K562 (cell line): ENCODE measurements around the gene CTDSPL. TPM values are rescaled to one million over a fixed set of nuclear protein-coding genes. Genes with fewer than 3 reads are reported as not detected.
A peak's percentile ranks its signal among the peaks of the same experiment; 100 is the strongest.

Experiments used
- BCOR ChIP-seq: fragments of 450-650 bp; IDR thresholded peaks from 2 replicates; pipeline ENCODE4 v1.6.1; 2016
- CBX1 ChIP-seq: sonication (generic); IDR thresholded peaks from 2 replicates; pipeline ENCODE4 v1.6.1; 2016; ENCODE audit warnings: antibody characterized with exemption, low read depth, mild to moderate bottlenecking
- HIVEP1 ChIP-seq: fragments of 250-450 bp; sonication (Bioruptor Pico); IDR thresholded peaks from 2 replicates; pipeline ENCODE4 v1.4.0; 2020; ENCODE audit warnings: mild to moderate bottlenecking
- JUND ChIP-seq, 2 experiments: IDR thresholded peaks; 2 replicates in 1 of 2; 3 replicates in 1 of 2; pipeline ENCODE4 v1.6.1; 2011; ENCODE audit warnings: borderline replicate concordance in 2 of 2, low read depth in 2 of 2, low read length in 2 of 2, improper control_type of control experiment in 1 of 2, missing biosample characterization in 1 of 2, missing genetic modification characterization in 1 of 2, missing genetic modification reagents in 1 of 2
- KDM2B ChIP-seq: fragments of 250-450 bp; sonication (Bioruptor Pico); IDR thresholded peaks from 2 replicates; pipeline ENCODE4 v1.8.0; 2021; ENCODE audit warnings: mild to moderate bottlenecking, moderate library complexity
- NFIC ChIP-seq: fragments of 450-650 bp; IDR thresholded peaks from 2 replicates; pipeline ENCODE4 v1.6.1; 2017; ENCODE audit warnings: mild to moderate bottlenecking, inconsistent platforms
- NR2C1 ChIP-seq, 2 experiments: fragments of 450-650 bp; IDR thresholded peaks; 2 replicates each; pipeline ENCODE4 v1.6.1; 2017; ENCODE audit warnings: mild to moderate bottlenecking in 2 of 2, antibody characterized with exemption in 1 of 2, inconsistent platforms in 1 of 2, missing compliant biosample characterization in 1 of 2, missing genetic modification characterization in 1 of 2
- NR2C2 ChIP-seq, 2 experiments: fragments of 200-800 bp in 1 of 2; sonication (Bioruptor generic) in 1 of 2; sonication (generic) in 1 of 2; formaldehyde crosslinking in 1 of 2; IDR thresholded peaks; 2 replicates each; pipeline versions ENCODE4 v1.6.1 to v1.8.0; 2016 to 2022; ENCODE audit warnings: mild to moderate bottlenecking in 1 of 2, missing compliant biosample characterization in 1 of 2, missing genetic modification characterization in 1 of 2, missing genetic modification reagents in 1 of 2
- PRMT5 ChIP-seq: sonication (generic); formaldehyde crosslinking; IDR thresholded peaks from 2 replicates; pipeline ENCODE4 v1.5.0; 2020; ENCODE audit warnings: missing genetic modification reagents
- SAFB ChIP-seq: fragments of 200-400 bp; formaldehyde crosslinking; IDR thresholded peaks from 2 replicates; pipeline ENCODE4 v1.6.1; 2017; ENCODE audit warnings: low read depth, low read length, borderline replicate concordance
- SMC3 ChIP-seq: conservative IDR thresholded peaks from 2 replicates; pipeline ENCODE4 v1.6.1; 2011; ENCODE audit warnings: low read depth, low read length, improper control_type of control experiment; ENCODE audit not compliant: insufficient read depth
- SRSF1 ChIP-seq: fragments of 200-400 bp; formaldehyde crosslinking; IDR thresholded peaks from 2 replicates; pipeline ENCODE4 v1.6.1; 2017; ENCODE audit warnings: mild to moderate bottlenecking, low read depth, low read length, moderate library complexity
- SUPT5H ChIP-seq: fragments of 450-650 bp; IDR thresholded peaks from 2 replicates; pipeline ENCODE4 v1.6.1; 2016
- TBL1XR1 ChIP-seq, 2 experiments: IDR thresholded peaks; 2 replicates each; pipeline ENCODE4 v1.6.1; 2012; ENCODE audit warnings: improper control_type of control experiment in 2 of 2, low read length in 2 of 2, mild to moderate bottlenecking in 1 of 2
- U2AF1 ChIP-seq: fragments of 200-400 bp; formaldehyde crosslinking; optimal IDR thresholded peaks from 2 replicates; pipeline ENCODE3; 2017; ENCODE audit warnings: mild to moderate bottlenecking, low read depth, low read length, moderate library complexity
- WHSC1 ChIP-seq: IDR thresholded peaks from one replicate; pipeline ENCODE4 v1.6.1; 2012; ENCODE audit warnings: low read length, control low read depth, inconsistent platforms
- YY1 ChIP-seq, 3 experiments: IDR thresholded peaks; 2 replicates each; pipeline ENCODE4 v1.6.1; 2011; ENCODE audit warnings: low read length in 2 of 3, mild to moderate bottlenecking in 2 of 3, moderate library complexity in 2 of 3, borderline replicate concordance in 1 of 3, control low read depth in 1 of 3, low read depth in 1 of 3; ENCODE audit not compliant: insufficient read depth in 3 of 3, insufficient replicate concordance in 2 of 3, control insufficient read depth in 1 of 3, insufficient read length in 1 of 3; ENCODE audit errors: extremely low read depth in 1 of 3
- ZBTB8A ChIP-seq: fragments of 450-650 bp; IDR thresholded peaks from 2 replicates; pipeline ENCODE4 v1.6.1; 2018; ENCODE audit warnings: mild to moderate bottlenecking, moderate library complexity; ENCODE audit not compliant: partially characterized antibody
- ZNF143 ChIP-seq: sonication (generic); formaldehyde crosslinking; IDR thresholded peaks from 2 replicates; pipeline ENCODE4 v1.9.0; 2022; ENCODE audit warnings: mild to moderate bottlenecking, missing genetic modification reagents
- ZNF507 ChIP-seq: conservative IDR thresholded peaks from 2 replicates; pipeline ENCODE4 v1.6.1; 2017; ENCODE audit warnings: missing genetic modification characterization, missing compliant biosample characterization
- polyA plus RNA-seq, 8 experiments: library from polyadenylated mRNA; depleted of rRNA in 4 of 8; stranded (reverse) in 5 of 8; unstranded in 3 of 8; fragments of >200 nt; fragmentation: Nextera tagmentation in 2 of 8; fragmentation: Illumina TruSeq in 1 of 8; extraction: Ambion mirVana in 2 of 8; extraction: Trizol in 1 of 8; gene quantifications; 2 replicates each; pipeline versions ENCODE4 v1.2.1 to v1.2.3, GENCODE V29; 2011 to 2014; ENCODE audit warnings: inconsistent platforms in 1 of 8, missing spikeins in 1 of 8
- total RNA-seq, 7 experiments: library from RNA; depleted of rRNA in 6 of 7; stranded (reverse); fragments of >200 nt in 6 of 7; fragmentation: Illumina TruSeq in 2 of 7; extraction: Trizol in 2 of 7; gene quantifications; 2 replicates each; pipeline versions ENCODE4 v1.2.1 to v1.2.3, GENCODE V29; 2011 to 2021; ENCODE audit warnings: low replicate concordance in 1 of 7
- TF ChIP-seq, protein P1 (sequence below): sonication (generic); formaldehyde crosslinking; IDR thresholded peaks from 2 replicates; pipeline ENCODE4 v1.8.0; 2023; ENCODE audit warnings: missing genetic modification reagents, mild to moderate bottlenecking, borderline replicate concordance

The CTDSPL gene
- total and polyA plus RNA-seq, 9 of the 15 experiments (the other 6 are each of a cell fraction or from before 2014, with no cell fraction given): 5.1 to 19.3 (median 11.3) TPM

DNA sequence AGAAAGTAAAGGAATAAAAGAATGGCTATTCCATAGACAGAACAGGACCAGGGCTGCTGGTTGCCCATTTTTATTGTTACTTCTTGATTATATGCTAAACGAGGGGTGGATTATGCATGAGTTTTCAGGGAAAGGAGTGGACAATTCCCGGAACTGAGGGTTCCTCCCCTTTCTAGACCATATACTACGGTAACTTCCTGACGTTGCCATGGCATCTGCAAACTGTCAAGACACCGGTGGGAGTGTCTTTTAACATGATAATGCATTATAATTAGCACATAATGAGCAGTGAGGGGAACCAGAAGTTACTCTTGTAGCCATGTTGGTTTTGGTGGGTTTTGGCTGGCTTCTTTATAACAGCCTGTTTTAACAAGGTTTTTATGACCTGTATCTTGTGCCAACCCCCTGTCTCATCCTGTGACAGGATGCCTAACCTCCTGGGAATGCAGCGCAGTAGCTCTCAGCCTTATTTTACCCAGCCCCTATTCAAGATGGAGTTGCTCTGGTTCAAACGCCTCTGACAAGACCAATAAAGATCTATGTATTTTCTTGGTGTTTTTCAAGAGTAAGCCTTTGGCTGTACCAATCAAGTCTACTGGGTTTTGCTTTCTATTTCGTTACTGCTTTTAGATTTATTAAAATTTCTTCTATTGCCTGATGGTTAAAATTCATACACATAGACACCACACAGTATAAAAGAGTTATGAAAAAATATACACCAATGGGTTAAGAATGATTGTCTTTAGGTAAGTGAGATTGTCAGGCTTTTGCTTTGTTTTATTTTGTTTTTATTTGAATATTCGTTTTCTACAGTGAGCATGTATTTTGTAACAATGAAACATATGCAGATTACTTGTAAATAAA is 37.4 kb upstream of the CTDSPL start (continued):
- TF ChIP-seq, protein P1, sequence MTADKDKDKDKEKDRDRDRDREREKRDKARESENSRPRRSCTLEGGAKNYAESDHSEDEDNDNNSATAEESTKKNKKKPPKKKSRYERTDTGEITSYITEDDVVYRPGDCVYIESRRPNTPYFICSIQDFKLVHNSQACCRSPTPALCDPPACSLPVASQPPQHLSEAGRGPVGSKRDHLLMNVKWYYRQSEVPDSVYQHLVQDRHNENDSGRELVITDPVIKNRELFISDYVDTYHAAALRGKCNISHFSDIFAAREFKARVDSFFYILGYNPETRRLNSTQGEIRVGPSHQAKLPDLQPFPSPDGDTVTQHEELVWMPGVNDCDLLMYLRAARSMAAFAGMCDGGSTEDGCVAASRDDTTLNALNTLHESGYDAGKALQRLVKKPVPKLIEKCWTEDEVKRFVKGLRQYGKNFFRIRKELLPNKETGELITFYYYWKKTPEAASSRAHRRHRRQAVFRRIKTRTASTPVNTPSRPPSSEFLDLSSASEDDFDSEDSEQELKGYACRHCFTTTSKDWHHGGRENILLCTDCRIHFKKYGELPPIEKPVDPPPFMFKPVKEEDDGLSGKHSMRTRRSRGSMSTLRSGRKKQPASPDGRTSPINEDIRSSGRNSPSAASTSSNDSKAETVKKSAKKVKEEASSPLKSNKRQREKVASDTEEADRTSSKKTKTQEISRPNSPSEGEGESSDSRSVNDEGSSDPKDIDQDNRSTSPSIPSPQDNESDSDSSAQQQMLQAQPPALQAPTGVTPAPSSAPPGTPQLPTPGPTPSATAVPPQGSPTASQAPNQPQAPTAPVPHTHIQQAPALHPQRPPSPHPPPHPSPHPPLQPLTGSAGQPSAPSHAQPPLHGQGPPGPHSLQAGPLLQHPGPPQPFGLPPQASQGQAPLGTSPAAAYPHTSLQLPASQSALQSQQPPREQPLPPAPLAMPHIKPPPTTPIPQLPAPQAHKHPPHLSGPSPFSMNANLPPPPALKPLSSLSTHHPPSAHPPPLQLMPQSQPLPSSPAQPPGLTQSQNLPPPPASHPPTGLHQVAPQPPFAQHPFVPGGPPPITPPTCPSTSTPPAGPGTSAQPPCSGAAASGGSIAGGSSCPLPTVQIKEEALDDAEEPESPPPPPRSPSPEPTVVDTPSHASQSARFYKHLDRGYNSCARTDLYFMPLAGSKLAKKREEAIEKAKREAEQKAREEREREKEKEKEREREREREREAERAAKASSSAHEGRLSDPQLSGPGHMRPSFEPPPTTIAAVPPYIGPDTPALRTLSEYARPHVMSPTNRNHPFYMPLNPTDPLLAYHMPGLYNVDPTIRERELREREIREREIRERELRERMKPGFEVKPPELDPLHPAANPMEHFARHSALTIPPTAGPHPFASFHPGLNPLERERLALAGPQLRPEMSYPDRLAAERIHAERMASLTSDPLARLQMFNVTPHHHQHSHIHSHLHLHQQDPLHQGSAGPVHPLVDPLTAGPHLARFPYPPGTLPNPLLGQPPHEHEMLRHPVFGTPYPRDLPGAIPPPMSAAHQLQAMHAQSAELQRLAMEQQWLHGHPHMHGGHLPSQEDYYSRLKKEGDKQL (CRISPR knock-in tag): no peak
- TF ChIP-seq PRMT5 (CRISPR knock-in tag) (no peak), SAFB (no peak), NR2C1 (IDR thresholded peaks at IDR 0.05) (no peak), NR2C1 (tag; IDR thresholded peaks at IDR 0.05) (peak; percentile 94), ZNF143 (CRISPR knock-in tag) (no peak), CBX1 (no peak), KDM2B (no peak), TBL1XR1 (IDR thresholded peaks at IDR 0.05; ENCODE audit: low read length in 2 of 2) (no peak), SRSF1 (no peak), NR2C2 (CRISPR knock-in tag; IDR thresholded peaks at IDR 0.05) (no peak), NR2C2 (tag; IDR thresholded peaks at IDR 0.05) (no peak), BCOR (no peak), ZNF507 (no peak; the same call in 1 of the 2 replicates), HIVEP1 (CRISPR knock-in tag) (peak; percentile 93), NFIC (no peak), U2AF1 (no peak), ZBTB8A (no peak), YY1 (IDR thresholded peaks at IDR 0.05; ENCODE audit: borderline replicate concordance in 1 of 3, control insufficient read depth in 1 of 3, extremely low read depth in 1 of 3, insufficient read depth in 3 of 3, insufficient read length in 1 of 3, insufficient replicate concordance in 2 of 3, low read depth in 1 of 3, low read length in 2 of 3) (peak in 1 of 3 experiments; percentile 9), SMC3 (no peak), SUPT5H (no peak), JUND (IDR thresholded peaks at IDR 0.05; ENCODE audit: borderline replicate concordance, low read depth, low read length) (no peak), JUND (tag; IDR thresholded peaks at IDR 0.05; ENCODE audit: borderline replicate concordance, low read depth, low read length) (peak; percentile 46; the same call in 1 of the 3 replicates), WHSC1 (no peak)
